NCI-H2081 (cell line): ENCODE measurements around the gene BAG5.
A peak's percentile ranks its signal among the peaks of the same experiment; 100 is the strongest.
"Not testable (repeated sequence)": the region's sequence is repeated elsewhere in the genome, so short reads cannot be mapped to it uniquely, and the experiment has no call there.

Experiments
- DNase-seq, 2 experiments: peaks; one replicate each; lab custom pipeline; 2025; lab: John Stamatoyannopoulos, UW

Gene BAG5

DNA sequence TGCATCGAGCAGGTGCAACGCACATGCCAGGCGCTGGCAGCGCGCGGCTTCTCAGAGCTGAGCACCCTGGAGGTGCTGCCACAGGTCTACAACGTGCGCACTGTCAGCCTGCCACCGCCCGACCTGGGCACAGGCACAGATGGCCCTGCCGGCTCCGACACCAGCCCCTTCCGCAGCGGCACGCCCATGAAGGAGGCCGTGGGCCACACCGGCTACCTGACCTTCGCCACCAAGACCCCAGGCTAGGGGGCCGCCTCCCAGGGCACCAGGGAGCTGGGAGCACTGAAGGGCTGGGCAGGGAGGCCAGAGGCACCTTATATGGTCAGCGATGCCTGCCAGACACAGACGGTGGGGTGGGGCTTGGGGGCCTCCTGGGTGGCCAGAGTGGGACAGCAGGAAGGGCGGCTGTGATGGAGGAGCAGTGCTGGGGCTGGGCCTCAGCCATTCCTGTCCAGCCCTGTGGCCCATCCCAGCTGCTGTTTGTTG lies 27.8 kb downstream of the BAG5 start:
- DNase-seq, result no peak

- DNase-seq, result no peak
Observed at GRCh38 chr14:103533999-103534575, 28.4 kb downstream of the BAG5 start.

DNA sequence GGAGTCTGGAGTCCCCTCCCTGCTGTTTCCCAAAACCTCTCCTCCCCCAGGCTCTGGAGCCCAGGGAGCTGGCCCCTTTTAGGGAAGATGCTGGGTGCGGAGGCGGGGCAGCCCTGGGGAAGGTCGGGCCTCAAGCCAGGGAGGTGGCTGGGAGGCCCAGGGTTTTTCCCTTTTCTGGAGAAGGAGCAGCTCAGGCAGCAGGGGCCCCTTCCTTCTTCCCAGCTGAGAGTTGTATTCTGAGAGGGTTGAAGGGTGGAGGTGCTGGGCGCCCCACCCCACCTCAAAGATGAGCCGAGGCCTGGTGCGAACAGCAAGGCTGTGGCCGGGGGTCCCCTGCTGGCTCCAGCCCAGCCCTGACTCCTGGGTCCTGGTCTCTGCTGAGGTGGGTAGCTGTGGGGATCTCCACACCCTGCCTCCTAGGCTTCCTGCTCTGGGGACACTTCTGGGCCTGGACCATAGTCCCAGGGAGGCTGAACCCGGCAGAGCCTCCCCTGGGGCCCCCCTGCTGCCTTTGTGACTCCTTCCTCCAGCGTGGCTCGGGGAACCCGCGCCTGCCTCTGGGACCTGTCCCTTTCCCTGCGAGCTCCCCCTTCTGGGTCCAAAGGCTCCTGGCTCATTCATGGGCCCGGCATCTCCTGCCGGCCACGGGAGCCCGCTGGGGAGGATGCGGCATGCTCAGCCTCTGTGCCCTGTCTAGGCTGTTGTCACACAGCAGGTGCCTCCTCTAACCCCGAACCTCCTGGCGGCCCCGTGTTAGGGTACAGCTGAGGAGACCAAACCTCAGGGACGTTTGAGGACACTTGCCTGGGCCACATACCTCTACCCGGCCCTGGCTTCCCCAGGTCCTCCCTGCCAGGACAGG lies 29.1 kb downstream of the BAG5 start:
- no peak for DNase-seq

DNA sequence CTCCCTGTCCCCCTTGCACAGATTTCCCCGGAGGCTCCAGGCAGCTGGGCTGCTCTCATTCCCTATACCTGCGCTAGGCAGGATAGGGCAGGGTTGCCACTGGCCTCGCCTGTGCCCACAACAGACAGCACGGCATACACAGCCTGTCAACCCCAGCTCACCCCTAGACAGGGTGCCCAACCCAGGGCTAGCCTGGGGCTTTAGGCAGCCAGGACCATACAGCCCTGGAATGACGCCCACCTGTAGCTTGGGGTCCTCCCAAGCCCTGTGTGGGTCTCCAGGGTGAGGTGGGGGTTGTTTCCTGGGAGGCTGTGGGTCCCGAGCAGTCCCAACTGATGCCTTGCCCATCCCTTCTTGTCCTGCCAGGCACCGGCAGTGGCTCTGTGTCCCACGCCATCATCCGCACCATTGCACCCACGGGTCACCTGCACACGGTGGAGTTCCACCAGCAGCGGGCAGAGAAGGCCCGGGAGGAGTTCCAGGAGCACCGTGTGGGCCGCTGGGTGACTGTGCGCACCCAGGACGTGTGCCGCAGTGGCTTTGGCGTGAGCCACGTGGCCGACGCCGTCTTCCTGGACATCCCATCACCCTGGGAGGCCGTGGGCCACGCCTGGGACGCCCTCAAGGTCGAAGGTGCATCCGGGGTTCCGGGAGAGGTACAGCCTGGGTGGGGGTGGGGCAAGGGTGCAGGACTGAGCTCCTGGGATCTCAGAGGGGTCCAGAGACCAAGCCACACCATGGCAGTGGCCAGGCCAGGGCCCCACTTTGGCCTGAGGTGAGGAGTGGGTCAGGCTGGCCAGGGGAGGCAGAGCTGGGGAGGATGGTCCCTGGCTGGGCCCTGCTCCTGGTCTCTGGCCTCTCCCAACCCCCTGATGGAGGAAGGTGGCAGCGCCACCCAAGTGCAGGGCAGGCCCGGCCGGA lies 30.0 kb downstream of the BAG5 start:
- no peak for DNase-seq

DNA sequence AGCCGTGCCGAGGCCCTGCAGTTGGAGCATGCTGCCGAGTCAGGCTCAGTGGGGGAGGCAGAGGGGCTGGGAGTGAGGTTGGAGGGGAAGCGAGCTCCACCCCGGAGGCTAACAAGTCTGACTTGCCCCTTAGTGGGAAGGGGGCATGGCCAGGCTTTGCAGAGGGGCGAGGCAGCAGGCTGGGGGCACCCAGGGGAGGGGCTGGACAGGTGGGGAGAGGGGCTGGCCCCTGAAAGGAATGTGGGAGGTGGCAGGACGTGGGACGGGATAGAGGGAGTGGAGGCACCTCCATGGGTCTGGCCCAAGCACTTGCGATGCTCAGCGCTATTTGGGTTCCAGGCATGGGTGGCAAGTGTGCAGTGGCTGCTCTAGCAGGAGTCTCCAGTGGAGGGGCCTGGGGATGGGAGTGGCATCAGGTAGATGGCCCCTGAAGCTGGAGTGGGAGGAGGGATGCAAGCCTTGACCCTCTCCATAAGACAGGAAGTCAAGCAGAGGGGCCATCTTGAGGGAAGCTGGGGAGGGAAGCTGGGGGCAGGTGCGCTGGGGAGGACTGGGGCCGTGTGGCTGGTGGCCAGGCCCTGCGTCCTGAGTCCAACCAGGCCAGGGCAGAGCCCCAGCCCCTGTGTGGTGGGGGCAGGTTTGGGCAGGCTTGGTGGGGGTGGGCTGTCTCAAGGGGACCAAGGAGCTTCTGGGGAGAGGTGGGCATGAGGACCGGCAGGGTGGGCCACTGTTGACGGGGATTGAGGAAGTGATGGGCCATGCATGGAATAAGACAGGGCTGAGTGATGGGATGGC lies 30.8 kb downstream of the BAG5 start:
- DNase-seq, result no peak

DNA sequence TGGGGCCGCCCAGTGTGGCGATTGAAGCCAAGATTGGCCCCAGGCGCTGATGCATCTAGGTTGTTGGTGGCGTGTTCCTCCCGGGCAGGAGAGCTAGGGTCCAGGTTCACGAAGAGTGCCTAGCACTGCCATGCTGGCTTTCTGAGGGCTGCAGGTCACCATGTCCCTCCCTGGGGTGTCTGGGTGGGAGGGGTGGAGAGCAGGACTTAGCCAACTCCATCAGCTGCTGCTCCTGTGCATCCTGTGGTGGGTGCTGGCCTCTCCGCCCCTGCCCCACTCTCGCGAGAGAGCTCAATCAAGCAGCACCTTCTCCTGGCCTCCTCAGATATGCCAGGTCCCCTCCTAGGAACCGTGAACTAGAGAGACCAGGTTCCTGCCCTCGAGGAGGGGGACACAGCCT lies 31.6 kb downstream of the BAG5 start:
- DNase-seq, result no peak

DNA sequence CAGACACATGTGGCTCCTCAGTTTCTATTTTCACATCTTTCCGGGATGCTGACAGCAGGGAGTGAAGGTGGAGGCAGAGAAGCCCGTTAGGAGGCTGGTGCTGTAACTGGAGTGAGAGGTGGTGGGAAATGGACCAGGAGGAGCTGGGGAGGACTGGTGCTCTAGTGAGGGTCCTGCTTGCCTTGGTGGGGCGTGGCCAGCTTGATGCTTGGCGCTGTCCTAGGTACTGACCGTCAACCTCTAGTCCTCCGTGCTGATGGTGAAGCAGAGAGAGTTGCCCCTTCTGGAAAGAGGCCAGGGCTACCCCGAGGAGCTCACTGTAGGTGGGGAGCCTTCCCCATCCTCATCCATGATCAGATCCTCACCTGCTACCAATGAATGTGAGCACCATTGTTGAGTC lies 32.1 kb downstream of the BAG5 start:
- no peak for DNase-seq

GRCh38 chr14:103529383-103530365 lies 32.8 kb downstream of the BAG5 start:
- DNase-seq, result no peak

- peak; percentile 95 to 96 for DNase-seq
Observed at GRCh38 chr14:103528587-103529382, 33.7 kb downstream of the BAG5 start, which contains the start of gene TRMT61A. TSS of gene TRMT61A (plus strand) at chr14:103529196. CDS start at chr14:103529979, 783 bp downstream.

GRCh38 chr14:103528146-103528586 lies 34.3 kb downstream of the BAG5 start:
- peak; percentile 24 to 40 for DNase-seq

GRCh38 chr14:103527408-103528145 lies 34.9 kb downstream of the BAG5 start:
- DNase-seq, result no peak

- no peak for DNase-seq
Observed at GRCh38 chr14:103526914-103527248, 35.6 kb downstream of the BAG5 start.

DNA sequence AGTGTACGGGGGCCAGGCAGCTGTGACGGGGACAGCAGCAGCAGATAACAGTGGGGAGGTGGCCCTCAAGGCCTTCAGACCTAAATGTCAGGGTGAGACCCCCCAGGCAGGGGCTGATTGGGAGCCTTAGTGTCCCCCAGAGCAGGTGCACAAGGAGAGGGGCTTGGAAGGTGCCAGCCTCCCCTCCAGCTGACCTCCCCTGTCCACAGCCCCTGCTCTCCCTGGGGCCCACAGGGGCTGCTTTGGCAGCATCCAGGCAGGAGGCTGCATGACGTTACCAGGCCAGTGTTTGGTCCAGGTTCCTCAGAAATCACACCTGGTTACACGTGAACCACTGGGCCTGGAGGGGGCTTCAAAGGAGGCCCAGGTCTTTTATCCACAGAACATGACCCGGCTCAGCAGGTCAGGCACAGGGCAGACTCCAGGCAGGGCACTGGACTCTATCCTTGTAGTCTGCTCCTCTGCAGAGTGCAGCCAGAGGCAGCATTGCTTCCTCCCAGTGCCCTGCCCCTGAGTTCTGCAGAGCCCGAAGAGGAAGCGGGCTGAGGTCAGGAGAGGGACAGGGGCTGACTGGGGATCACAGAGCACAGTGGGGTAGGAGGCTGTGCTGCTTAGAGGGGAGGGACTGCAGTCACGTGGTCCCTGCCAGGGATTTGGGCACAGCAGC lies 36.1 kb downstream of the BAG5 start:
- no peak for DNase-seq

- DNase-seq, result not testable (repeated sequence)
Observed at GRCh38 chr14:103525430-103526246, 36.8 kb downstream of the BAG5 start.

DNA sequence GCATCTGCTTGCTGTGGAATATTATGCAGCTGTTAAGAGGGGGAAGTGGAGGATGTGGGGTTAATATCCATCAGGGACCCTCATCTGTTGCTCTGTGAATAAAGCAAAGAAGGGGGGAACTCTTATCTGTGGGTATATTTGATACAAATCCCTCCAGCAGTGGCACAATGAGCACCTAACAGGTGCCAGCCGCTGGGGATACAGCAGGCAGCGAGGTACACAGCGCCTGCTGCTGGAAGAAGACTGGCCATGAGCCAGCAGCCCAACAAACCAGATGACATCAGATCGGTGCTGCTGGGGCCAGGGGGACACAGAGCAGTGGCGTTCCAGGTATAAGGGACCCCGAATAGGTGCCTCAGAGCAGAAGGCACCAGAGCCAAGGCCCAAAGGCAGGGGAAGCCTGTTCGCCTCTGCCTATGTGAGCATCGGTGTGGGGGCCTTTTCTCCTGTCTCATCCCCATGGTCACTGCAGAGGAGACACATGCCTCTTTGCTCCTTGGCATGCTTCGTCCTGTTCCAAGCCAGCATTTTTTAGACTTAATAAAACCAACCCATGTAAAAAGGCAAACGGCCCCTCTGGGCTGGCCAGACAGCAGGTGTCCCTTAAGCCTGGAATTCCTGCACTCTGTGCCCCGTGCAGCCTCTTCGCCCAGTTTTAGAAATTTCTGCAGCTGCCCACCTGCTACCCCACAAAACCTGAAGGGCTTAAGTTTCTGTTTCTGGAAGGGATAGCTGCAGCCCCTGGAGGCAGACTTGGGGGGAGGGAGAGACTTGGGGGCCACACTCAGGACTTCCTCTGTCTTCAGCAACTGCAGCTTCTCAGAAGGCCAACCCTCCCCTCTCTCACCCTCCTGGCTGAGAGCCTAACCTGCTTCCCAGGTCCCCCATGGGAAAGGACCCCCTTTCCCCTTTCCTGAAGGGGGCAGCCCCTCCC lies 38.2 kb downstream of the BAG5 start:
- DNase-seq, result peak in 1 of 2 experiments; percentile 14

GRCh38 chr14:103523575-103523954 lies 38.9 kb downstream of the BAG5 start:
- no peak for DNase-seq
